Stomach (tissue), 9 donors: Measurements from ENCODE around the gene PRRT4. TPM values are rescaled to one million over a fixed set of nuclear protein-coding genes. Genes with fewer than 3 reads are reported as not detected.

Source experiments
- DNase-seq, 2 donors: peaks; one replicate each; pipeline versions ENCODE4 v3.0.0 to v3.0.0-alpha.2; 2013 to 2019
- H3K27ac ChIP-seq, 5 donors: fragments of 200-600 bp in 4 of 5; sonication (generic) in 4 of 5; one replicate each; pipeline ENCODE4 v1.5.1; 2013 to 2019; ENCODE audit warnings: mild to moderate bottlenecking in 1 of 5, moderate library complexity in 1 of 5
- H3K27me3 ChIP-seq, 3 donors: fragments of 200-600 bp; sonication (generic); one replicate each; pipeline ENCODE4 v1.5.1; 2017 to 2019; ENCODE audit warnings: mixed run types in 1 of 3
- H3K36me3 ChIP-seq, 4 donors: fragments of 200-600 bp; sonication (generic); 1 replicate in 3 of 4; 2 replicates in 1 of 4; pipeline ENCODE4 v1.5.1; 2016 to 2019
- H3K4me1 ChIP-seq, 4 donors: fragments of 200-600 bp; sonication (generic); one replicate each; pipeline ENCODE4 v1.5.1; 2016 to 2019
- H3K4me3 ChIP-seq, 4 donors: fragments of 200-600 bp; sonication (generic) in 3 of 4; one replicate each; pipeline ENCODE4 v1.5.1; 2016 to 2019; ENCODE audit warnings: mild to moderate bottlenecking in 1 of 4
- H3K9me3 ChIP-seq, 4 donors: fragments of 200-600 bp; sonication (generic); one replicate each; pipeline ENCODE4 v1.5.1; 2016 to 2019
- CTCF ChIP-seq, 7 experiments: fragments of 450-650 bp in 4 of 7; fragments of 200-600 bp in 3 of 7; sonication (generic) in 3 of 7; IDR thresholded peaks; one replicate each; pipeline ENCODE4 v1.5.1; 2016 to 2019; ENCODE audit warnings: antibody characterized with exemption in 7 of 7, control low read depth in 2 of 7, mild to moderate bottlenecking in 1 of 7
- EP300 ChIP-seq: sonication (generic); formaldehyde crosslinking; IDR thresholded peaks from one replicate; pipeline ENCODE4 v1.6.1; 2017; ENCODE audit warnings: antibody characterized with exemption
- POLR2A ChIP-seq, 4 donors: fragments of 450-650 bp; IDR thresholded peaks; one replicate each; pipeline ENCODE4 v1.6.1; 2016; ENCODE audit warnings: antibody characterized with exemption in 4 of 4, control low read depth in 2 of 4, mild to moderate bottlenecking in 1 of 4, moderate library complexity in 1 of 4
- POLR2AphosphoS5 ChIP-seq, 3 donors: sonication (generic); formaldehyde crosslinking; IDR thresholded peaks; one replicate each; pipeline ENCODE4 v1.6.1; 2016; ENCODE audit warnings: antibody characterized with exemption in 3 of 3
- WGBS, 5 donors: extraction: QIAGEN DNeasy Blood & Tissue Kit in 3 of 5; methylation state at CpG; one replicate each; pipeline versions ENCODE4 v1.1.5 to v1.1.7; 2013 to 2018; 5-methylcytosine and 5-hydroxymethylcytosine counted together
- intact Hi-C: fragments of 100-400 bp; cut with DNase I; formaldehyde crosslinking; loops from one replicate; pipeline ENCODE4 v1.15.1; 2023; ENCODE audit warnings: low total_unique reads
- polyA plus RNA-seq, 3 donors: library from polyadenylated mRNA; stranded (reverse); fragments of 200-250 nt; gene quantifications; one replicate each; pipeline ENCODE4 v1.2.3, GENCODE V29; 2013
- total RNA-seq, 5 donors: library from RNA; depleted of rRNA; stranded (reverse); fragments of >200 nt; gene quantifications; one replicate each; pipeline versions ENCODE4 v1.1.0 to v1.2.3, GENCODE V29; 2014 to 2016
- donor health status: healthy with polysubstance abuse.
- donor health status: Bipolar disorder and iron deficiency.
- donor health status: healthy.

Gene PRRT4
- total and polyA plus RNA-seq, 8 donors: 0.12 to 1.2 TPM; not detected in 6

GRCh38 chr7:128385988-128386925 lies 24.8 kb upstream of the PRRT4 start:
- 82 to 93% (median 87%) methylated on average over 4 of the region's 4 CpGs for WGBS, 5 donors

GRCh38 chr7:128384726-128385125 lies 23.2 kb upstream of the PRRT4 start:
- Histone ChIP-seq H3K9me3 (no peaks in the 10 kb centered on the region), H3K4me1 (peaks cover 0 to 11% (median 9%) of the 10 kb centered on the region in 4 donors), H3K27ac (no peak overlapping the region), H3K36me3 (no peaks in the 10 kb centered on the region), H3K4me3 (no peak overlapping the region), H3K27me3 (peaks cover 0 to 11% (median 0%) of the 10 kb centered on the region in 3 donors)
- no peak for TF ChIP-seq POLR2AphosphoS5 (IDR thresholded peaks at IDR 0.05)
- no peak for TF ChIP-seq POLR2A (IDR thresholded peaks at IDR 0.05)
- no peak for TF ChIP-seq CTCF (IDR thresholded peaks at IDR 0.05)
- no peak for TF ChIP-seq EP300
- intact Hi-C loops: loop anchor here (5.0 kb wide), 1 partner anchor 37 kb away; no protein-coding TSS in a partner anchor
- 70 to 76% (median 72%) methylated on average over 7 of the region's 7 CpGs for WGBS, 5 donors
- no peak for DNase-seq

More at GRCh38 chr7:128385988-128386925, 24.8 kb upstream of the PRRT4 start:
- no peak for DNase-seq
- Histone ChIP-seq H3K27me3 (peaks cover 0 to 11% (median 0%) of the 10 kb centered on the region in 3 donors), H3K9me3 (no peaks in the 10 kb centered on the region), H3K36me3 (peaks cover 0 to under 1% (median 0%) of the 10 kb centered on the region in 4 donors), H3K4me3 (no peak overlapping the region), H3K27ac (no peak overlapping the region), H3K4me1 (peaks cover 0 to 11% (median 9%) of the 10 kb centered on the region in 4 donors)
- TF ChIP-seq POLR2A (IDR thresholded peaks at IDR 0.05): no peak
- no peak for TF ChIP-seq EP300
- no peak for TF ChIP-seq POLR2AphosphoS5 (IDR thresholded peaks at IDR 0.05)
- TF ChIP-seq CTCF (IDR thresholded peaks at IDR 0.05): no peak
- intact Hi-C loops: loop anchor here (5.0 kb wide), 1 partner anchor 39 kb away; no protein-coding TSS in a partner anchor

GRCh38 chr7:128383776-128384175 lies 22.3 kb upstream of the PRRT4 start:
- no peak for DNase-seq
- Histone ChIP-seq H3K27me3 (peaks cover 0 to 10% (median 0%) of the 10 kb centered on the region in 3 donors), H3K36me3 (no peaks in the 10 kb centered on the region), H3K9me3 (no peaks in the 10 kb centered on the region), H3K27ac (no peak overlapping the region), H3K4me3 (no peak overlapping the region), H3K4me1 (peaks cover 0 to 11% (median 9%) of the 10 kb centered on the region in 4 donors)
- WGBS, 5 donors: 55 to 79% (median 70%) methylated on average over 3 of the region's 3 CpGs
- TF ChIP-seq POLR2A (IDR thresholded peaks at IDR 0.05) (no peak), POLR2AphosphoS5 (IDR thresholded peaks at IDR 0.05) (no peak), EP300 (no peak), CTCF (IDR thresholded peaks at IDR 0.05) (no peak)
- intact Hi-C loops: no loop called here

- no peak for DNase-seq
- 63 to 67% (median 65%) methylated on average over 17 to 19 of the region's 19 CpGs for WGBS, 5 donors
- Histone ChIP-seq H3K36me3 (no peaks in the 10 kb centered on the region), H3K4me1 (no peaks in the 10 kb centered on the region), H3K4me3 (no peak overlapping the region), H3K27me3 (no peaks in the 10 kb centered on the region), H3K9me3 (no peaks in the 10 kb centered on the region), H3K27ac (no peak overlapping the region)
- intact Hi-C loops: no loop called here
- TF ChIP-seq CTCF (IDR thresholded peaks at IDR 0.05) (peak in 1 of 7 experiments; percentile 19), POLR2A (IDR thresholded peaks at IDR 0.05) (no peak)
These were observed 19.8 kb upstream of the PRRT4 start for GRCh38 chr7:128381161-128381821.
